Renal cortex interstitium (tissue), 11 donors: ENCODE data around the gene RETREG2. TPM values are rescaled to one million over a fixed set of nuclear protein-coding genes. Genes with fewer than 3 reads are reported as not detected.
A peak's percentile ranks its signal among the peaks of the same experiment; 100 is the strongest.

Source experiments
- DNase-seq, 11 donors: peaks; one replicate each; pipeline ENCODE4 v3.0.0-alpha.2; 2013; ENCODE audit warnings: low read depth in 9 of 11, low spot score in 4 of 11; ENCODE audit errors: extremely low read depth in 1 of 11
- polyA plus RNA-seq, 3 donors: library from polyadenylated mRNA; unstranded; fragments of 120-200 nt; gene quantifications; one replicate each; pipeline ENCODE4 v1.2.1, GENCODE V29; 2013; ENCODE audit not compliant: insufficient read length in 3 of 3

Gene RETREG2
- polyA plus RNA-seq, 3 donors, result 111 to 116 (median 116) TPM

- DNase-seq, result no peak
These were observed 29.2 kb downstream of the RETREG2 start for GRCh38 chr2:219207134-219207883.

GRCh38 chr2:219207884-219208740 lies 30.0 kb downstream of the RETREG2 start:
- no peak for DNase-seq

DNA sequence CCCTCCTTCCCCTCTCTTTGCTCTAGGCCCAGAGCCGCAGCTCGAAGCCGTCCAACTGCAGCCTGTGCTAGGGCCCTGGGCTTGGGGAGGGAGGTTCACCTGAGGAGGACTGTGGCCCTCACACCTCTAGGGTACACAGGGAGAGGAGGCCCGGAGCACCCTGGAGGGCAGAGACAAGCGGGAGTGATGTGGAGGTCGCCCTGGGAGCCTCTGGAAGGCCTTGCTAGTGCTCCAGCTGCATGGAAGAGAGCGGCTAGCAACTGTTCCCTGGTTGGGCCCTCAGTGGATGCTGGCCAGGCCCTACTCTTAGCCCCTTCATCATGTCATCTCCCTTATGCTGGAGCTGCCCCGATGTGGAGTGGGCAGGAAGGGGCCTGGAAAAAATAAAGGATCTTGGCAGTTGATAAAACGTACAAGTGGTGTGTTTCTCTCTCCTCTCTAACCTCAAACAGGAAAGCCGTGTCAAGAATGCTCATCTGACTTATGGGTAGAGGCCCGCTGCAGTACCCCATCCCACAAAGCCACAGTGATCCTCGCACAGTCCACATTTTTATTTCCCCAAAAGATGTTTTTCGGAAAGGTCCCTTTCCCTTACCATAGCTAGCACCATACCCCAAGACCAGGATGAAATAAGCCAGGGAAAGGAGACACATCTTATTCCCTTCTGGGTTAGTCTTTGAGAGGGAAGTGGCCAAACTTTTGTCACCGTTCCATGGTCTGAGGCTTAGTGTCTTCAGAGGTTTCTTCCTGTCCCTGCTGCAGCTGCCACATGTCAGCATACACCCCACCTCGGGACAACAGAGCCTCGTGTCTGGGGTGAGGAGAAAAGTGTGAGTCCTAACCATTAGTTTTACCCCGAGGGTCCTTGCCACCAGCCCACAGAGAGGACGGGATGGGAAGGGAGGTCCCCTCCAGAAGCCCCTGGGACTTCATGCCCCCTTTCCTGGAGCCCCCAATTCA lies 31.4 kb downstream of the RETREG2 start:
- no peak for DNase-seq

DNA sequence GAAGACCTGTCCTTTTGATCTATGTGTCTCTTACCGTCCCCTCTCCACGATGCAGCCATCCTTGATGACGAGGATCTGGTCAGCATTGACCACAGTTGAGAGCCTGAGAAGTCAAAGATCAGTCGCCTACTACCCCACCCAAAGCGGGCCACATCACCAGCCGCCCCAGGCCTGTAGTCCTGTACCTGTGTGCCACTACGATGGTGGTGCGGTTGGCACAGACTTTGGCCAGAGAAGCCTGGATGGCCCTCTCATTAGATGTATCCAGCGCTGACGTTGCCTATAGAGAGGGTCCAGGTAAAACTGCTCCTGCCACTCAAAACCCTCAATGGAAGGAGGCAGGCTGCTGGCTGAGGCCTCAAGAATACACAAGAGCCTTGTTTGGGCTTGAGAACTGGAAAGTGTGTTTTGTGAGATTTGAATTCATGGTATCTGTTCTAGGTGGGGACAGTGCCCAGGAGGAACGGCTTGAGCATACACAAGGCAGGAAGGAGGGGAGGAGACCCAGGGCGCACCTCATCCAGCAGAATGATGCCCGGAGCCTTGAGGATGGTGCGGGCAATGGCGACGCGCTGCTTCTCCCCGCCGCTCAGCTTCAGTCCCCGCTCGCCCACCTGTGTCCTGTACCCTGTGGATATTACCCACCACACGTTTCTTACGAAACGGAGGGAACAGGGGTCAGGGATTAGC lies 32.3 kb downstream of the RETREG2 start:
- no peak for DNase-seq

DNA sequence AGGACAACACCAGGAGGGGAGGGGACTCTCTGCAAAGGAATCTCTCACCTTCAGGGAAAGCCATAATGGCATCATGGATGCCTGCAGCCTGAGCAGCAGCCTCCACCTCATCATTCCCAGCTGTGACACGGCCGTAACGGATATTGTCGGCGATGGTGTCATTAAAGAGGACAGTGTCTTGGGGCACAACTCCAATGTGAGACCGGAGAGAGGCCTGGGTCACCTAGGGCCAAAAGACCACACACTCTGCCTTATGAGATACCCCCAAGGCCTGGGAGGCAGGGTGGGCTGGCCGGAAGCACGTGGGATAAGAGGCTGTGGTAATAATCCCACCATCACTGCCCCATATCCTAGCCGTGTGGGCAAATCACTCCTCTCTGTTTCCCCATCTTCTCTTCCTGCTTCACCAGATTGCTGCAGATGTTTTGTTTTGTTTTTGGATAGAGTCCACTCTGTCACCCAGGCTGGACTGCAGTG lies 32.8 kb downstream of the RETREG2 start:
- DNase-seq, result no peak

DNA sequence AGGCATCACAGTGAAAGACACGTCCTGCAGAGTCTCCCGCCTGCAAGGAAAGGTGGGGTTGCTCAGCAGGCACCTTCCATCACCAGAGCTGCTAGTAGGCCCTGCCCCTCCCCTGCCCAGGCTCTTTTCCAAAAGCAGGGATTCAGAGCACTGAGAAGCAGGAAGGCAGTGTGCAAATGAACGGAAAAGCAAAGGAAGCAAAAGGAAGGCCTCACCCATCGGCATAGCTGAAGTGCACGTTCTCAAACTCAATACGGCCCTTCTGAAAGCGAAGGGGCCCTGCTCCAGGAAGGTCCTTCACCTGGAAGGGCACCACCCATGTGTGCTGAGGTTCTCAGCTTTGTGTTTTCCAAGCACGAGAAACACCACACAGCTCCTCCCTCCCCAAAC lies 34.9 kb downstream of the RETREG2 start:
- DNase-seq, result no peak

DNA sequence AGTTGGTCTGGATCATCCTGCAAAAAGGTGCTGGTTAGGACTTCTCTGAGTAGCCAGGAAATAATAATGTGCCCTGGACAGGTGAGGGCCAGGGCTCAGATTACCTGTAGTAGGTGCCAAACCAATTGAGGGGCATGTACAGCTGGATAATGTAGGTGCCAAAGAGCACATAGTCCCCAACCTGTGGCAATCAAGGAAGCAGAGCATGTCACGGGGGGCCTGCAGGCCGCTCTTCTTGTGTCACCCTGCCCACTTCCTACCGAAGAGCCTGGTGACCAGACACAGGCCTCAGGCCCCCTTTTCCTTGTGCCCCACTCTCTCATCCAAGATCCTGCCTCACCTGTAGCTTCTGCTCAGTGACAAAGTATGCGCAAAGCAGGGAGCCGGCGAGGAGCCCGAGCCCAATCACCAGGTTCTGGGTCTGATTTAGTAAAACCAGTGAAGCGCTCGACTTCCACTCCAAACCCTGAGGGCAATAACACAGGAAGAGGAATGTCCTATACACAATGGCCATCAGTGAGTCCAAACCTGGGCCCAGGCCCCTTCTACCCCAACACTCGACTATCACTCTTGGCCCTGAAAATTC lies 35.5 kb downstream of the RETREG2 start:
- DNase-seq, result no peak

- DNase-seq, result no peak
These were observed 36.1 kb downstream of the RETREG2 start for GRCh38 chr2:219214141-219214540.

- DNase-seq, result no peak
These were observed 36.7 kb downstream of the RETREG2 start for GRCh38 chr2:219214786-219215185.

DNA sequence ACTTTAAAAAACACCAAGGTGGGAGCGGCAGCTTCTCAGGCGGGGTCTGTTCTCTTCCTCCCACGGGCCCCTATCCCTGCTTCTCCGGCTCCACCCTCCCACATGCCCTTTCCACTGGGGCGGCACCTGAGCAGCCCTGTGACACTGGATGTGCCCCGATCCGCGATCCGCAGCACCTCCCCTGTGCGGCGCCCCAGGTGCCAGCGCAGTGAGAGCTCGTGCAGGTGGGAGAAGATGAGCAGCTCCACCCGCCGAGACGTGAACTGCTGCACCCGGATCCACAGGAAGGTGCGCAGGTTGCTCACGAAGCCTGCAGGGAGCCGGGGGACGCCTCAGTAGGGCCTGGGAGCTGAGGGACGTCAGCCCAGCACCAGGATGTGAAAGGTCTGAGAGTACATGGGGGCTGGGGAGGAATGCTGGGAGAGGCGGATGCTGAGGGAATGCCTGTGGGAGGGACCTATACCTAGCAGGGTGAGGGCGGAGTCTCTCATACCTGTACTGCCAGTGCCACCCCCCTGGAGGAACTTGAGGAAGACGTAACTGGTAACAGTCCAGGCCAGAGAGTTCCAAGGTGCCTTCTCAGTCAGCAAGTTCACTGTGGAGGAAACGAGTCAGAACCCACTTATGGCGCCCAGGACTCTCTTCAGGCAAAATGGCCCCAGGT lies 37.9 kb downstream of the RETREG2 start:
- no peak for DNase-seq

- no peak for DNase-seq
These were observed 38.5 kb downstream of the RETREG2 start for GRCh38 chr2:219216535-219216915.

- DNase-seq, result peak in 2 of 11 donors; percentile 36 to 55
These were observed 40.2 kb downstream of the RETREG2 start for GRCh38 chr2:219218217-219218731.

DNA sequence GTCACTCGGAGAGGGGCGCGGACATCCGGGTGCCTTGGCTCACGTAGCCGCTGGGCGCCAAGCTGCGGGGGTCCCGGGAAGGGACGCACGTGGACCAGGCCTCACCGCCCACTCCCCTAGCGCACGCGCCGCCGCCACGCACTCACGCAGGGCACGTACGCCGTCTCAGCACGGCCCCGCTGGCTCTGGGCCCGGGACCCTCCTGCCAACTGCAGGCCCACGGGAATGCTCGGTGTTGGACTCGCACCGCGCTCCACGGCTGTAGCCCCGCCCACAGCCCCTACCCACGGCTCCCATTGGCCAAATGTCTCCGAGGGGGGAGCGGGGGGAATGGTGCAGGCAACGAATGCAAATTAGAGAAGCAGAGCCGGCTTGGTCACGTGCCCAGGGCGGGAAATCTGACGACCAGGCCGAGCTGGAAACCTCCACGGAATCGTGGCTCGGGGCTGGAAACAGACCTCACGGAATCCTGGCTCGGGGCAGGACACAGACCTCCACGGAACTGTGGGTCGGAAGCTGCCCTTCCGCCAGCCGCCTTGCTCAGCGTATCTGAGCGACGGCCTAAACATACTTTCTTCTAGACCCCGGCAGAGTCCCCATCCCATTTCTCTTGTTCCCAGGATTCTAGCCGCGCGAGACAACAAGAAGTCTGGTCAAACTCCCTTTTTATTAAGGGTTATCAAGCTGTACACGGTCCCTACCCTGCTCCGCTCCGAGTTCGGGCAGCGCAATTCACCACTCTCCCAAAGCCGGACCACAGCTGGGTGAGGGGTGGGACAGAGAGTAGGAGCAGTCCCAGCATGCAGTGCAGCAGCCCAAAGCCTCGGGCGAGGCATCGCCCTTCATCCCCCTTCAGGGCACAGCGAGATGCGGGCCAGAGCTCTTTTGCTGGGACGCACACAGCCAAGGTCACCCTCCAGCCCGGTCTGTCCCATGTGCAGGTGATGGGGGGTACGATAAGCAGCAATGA lies 40.9 kb downstream of the RETREG2 start, which contains the start of gene ABCB6:
Gene ABCB6, minus strand, starts transcription at position 227 of the 970 bp plus-strand sequence. CDS start 285 bp downstream, outside the sequence.
- DNase-seq, result peak in 10 of 11 donors; percentile 85 to 94 (median 89)

DNA sequence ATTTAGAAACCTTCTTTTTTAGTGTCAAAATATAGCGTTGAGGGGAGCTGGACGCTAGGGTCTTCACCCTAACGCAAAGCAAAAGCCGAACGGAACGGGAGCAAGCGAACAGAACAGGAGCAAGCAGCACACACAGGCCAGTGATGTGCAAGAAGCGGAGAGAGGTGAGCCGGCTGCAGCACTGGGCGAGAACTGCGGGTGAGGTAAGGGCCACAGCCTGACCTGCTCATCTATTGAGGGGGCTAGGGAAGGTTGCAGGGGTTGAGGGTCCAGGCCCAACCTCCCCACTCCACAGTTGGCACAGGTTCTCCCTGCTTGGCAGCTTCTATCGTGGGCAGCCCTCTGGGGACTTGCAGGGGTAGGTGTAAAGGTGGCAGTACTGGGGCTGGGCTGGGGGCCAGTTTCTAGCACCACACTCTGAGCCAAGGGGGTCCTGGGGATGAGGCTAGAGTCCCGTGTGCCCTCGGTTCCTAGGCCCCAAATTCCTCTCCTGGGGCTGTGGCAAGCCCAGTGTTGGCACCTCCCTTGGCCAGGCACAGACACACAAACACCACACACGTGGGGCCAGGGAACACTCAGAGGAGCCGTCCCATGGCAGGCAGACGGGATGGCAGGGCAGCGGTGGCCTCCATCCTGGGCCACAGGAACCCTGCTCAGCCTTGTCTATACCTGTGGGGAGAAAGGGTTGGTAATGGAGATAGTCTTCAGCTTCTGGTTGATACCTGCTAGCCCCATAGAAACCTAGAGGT lies 41.9 kb downstream of the RETREG2 start:
- no peak for DNase-seq

DNA sequence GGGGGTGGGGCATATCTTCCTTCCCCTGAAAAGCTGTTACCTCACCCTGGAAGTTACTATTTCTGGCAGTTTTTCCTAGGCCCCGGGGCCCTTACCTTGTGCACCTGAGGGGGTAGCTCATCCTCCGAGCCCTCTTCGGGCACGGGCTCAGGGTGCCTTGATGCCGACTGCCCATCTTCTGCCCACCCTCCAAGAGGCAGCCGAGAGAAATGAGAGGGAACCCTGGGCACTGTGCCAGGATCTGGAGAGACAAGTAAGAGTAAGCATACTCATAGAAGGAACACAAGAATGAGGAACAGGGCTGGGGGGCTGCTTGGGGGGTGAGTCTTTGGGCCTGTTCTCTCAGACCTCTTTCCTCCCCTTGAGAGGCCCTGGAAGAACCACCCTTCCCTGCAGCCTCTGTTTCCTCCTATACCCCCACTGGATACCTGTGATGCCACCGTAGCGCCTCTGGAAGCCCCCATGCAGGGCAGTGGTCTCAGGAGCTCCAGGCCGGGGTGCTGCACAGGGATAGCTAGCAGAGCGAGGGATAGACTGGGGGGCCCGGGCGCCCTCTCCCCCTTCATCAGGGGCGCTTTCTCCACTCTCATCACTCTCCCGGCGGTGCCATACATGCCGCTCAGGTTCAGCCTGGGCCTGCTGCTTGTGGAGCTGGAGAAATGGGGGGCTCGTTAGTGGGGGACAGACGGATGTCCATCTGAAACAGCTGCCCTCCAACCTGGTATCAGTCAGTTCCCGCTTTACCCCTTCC lies 42.8 kb downstream of the RETREG2 start:
- no peak for DNase-seq
